ENCODE data around the gene KCNK16. TPM values are rescaled to one million over a fixed set of nuclear protein-coding genes. Genes with fewer than 3 reads are reported as not detected.

Gene KCNK16
- total and polyA plus RNA-seq, 2 experiments from 2014 or later: not detected

DNA sequence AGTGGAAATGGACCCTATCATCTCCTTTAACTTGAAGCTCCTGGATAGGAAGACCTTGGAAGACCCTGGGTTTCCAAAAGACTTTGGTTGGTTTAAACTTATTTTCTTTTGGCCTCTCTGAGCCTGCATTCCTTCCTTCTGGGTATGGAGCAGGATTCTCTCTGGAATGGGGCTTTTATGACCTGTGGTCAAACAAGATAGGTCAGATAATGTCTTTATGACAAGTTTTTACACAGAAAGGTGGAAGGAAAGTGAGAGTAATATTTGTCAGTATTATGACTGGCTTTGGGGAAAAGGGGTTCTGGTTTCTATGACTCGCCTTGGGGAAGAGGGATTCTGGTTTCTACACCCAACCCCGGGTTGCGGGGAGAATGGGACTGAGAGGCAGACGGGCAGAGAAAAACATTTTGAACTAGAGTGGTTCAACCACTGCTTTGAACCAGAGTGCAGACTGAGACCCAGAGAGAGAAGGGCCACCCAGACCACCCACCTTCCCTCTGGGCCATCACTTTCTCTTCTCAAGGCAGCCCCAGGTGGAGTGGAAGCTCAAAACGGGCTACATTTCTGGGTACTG, 55.6 kb downstream of the KCNK16 start:
- H3K9me3 ChIP-seq (ENCODE audit: low read depth): no peaks in the 10 kb centered on the region
- 67% methylated on average over 5 of the region's 5 CpGs for WGBS (ENCODE audit: low lambda C conversion rate, missing lambda C conversion rate)
- H2AFZ ChIP-seq: no peak overlapping the region
- no peak overlapping the region for H3K27ac ChIP-seq
- DNase-seq (ENCODE audit: low spot score): no peak
- no peaks in the 10 kb centered on the region for H3K9me2 ChIP-seq (replicated peaks; ENCODE audit: insufficient read depth)
- H3K4me2 ChIP-seq: no peak overlapping the region
- no peaks in the 10 kb centered on the region for H3K36me3 ChIP-seq (replicated peaks; ENCODE audit: insufficient read depth, low read depth)
- H3K79me2 ChIP-seq: no peaks in the 10 kb centered on the region
- H4K20me1 ChIP-seq (ENCODE audit: insufficient read depth, poor library complexity, severe bottlenecking): no peaks in the 10 kb centered on the region
- no peak overlapping the region for H3K4me3 ChIP-seq
- no peaks in the 10 kb centered on the region for H3K4me1 ChIP-seq (ENCODE audit: insufficient read depth)
- peaks cover 8% of the 10 kb centered on the region for H3K27me3 ChIP-seq
- TF ChIP-seq EZH2 (IDR thresholded peaks at IDR 0.05; ENCODE audit: borderline replicate concordance) (no peak), EZH2phosphoT487 (IDR thresholded peaks at IDR 0.05; ENCODE audit: low read depth, severe bottlenecking, unreplicated experiment) (peak; percentile 57)
- TF ChIP-seq, protein P1, sequence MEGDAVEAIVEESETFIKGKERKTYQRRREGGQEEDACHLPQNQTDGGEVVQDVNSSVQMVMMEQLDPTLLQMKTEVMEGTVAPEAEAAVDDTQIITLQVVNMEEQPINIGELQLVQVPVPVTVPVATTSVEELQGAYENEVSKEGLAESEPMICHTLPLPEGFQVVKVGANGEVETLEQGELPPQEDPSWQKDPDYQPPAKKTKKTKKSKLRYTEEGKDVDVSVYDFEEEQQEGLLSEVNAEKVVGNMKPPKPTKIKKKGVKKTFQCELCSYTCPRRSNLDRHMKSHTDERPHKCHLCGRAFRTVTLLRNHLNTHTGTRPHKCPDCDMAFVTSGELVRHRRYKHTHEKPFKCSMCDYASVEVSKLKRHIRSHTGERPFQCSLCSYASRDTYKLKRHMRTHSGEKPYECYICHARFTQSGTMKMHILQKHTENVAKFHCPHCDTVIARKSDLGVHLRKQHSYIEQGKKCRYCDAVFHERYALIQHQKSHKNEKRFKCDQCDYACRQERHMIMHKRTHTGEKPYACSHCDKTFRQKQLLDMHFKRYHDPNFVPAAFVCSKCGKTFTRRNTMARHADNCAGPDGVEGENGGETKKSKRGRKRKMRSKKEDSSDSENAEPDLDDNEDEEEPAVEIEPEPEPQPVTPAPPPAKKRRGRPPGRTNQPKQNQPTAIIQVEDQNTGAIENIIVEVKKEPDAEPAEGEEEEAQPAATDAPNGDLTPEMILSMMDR (IDR thresholded peaks at IDR 0.05; ENCODE audit: poor library complexity): no peak

DNA sequence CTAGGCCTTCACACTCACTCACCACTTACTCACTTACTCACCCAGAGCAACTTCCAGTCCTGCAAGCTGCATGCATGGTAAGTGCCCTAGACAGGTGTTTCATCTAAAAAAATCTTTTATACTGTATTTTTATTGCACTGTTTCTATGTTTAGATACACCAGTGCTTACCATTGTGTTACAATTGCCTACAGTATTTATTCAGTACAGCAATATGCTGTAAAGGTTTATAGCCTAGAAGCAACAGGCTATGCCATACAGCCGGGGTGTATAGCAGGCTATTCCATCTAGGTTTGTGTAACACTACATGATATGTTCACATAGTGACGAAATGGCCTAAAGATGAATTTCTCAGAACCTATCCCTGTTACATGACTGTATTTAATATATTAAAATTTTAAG, 56.1 kb downstream of the KCNK16 start:
- Histone ChIP-seq H3K36me3 (replicated peaks; ENCODE audit: insufficient read depth, low read depth) (no peaks in the 10 kb centered on the region), H3K9me3 (ENCODE audit: low read depth) (no peaks in the 10 kb centered on the region), H2AFZ (no peak overlapping the region), H3K79me2 (no peaks in the 10 kb centered on the region), H3K27me3 (peaks cover 8% of the 10 kb centered on the region), H3K9me2 (replicated peaks; ENCODE audit: insufficient read depth) (no peaks in the 10 kb centered on the region), H3K27ac (no peak overlapping the region), H3K4me3 (no peak overlapping the region), H4K20me1 (ENCODE audit: insufficient read depth, poor library complexity, severe bottlenecking) (no peaks in the 10 kb centered on the region), H3K4me1 (ENCODE audit: insufficient read depth) (no peaks in the 10 kb centered on the region), H3K4me2 (no peak overlapping the region)
- WGBS (ENCODE audit: low lambda C conversion rate, missing lambda C conversion rate): 70% methylated on average over 2 of the region's 2 CpGs
- TF ChIP-seq, protein P1 (IDR thresholded peaks at IDR 0.05; ENCODE audit: poor library complexity): no peak
- TF ChIP-seq EZH2phosphoT487 (IDR thresholded peaks at IDR 0.05; ENCODE audit: low read depth, severe bottlenecking, unreplicated experiment): no peak
- TF ChIP-seq EZH2 (IDR thresholded peaks at IDR 0.05; ENCODE audit: borderline replicate concordance): no peak
- no peak for DNase-seq (ENCODE audit: low spot score)

Other genes starting within 250 kb of the KCNK16 start
- gene SAYSD1, start 207.5 kb downstream of the KCNK16 start, total RNA-seq: 20.8 and 23.4 TPM in 2 replicates
- 15.7 and 16.9 TPM in 2 replicates for gene SAYSD1, start 207.5 kb downstream of the KCNK16 start, polyA plus RNA-seq
- gene KCNK5, start 93.2 kb downstream of the KCNK16 start, total RNA-seq: 11.4 and 11.6 TPM in 2 replicates
- 6.6 and 10.7 TPM in 2 replicates for gene KCNK5, start 93.2 kb downstream of the KCNK16 start, polyA plus RNA-seq
- not detected in 2 replicates for gene KCNK17, start 8.3 kb downstream of the KCNK16 start, total RNA-seq
- not detected in 2 replicates for gene KCNK17, start 8.3 kb downstream of the KCNK16 start, polyA plus RNA-seq